NB4 (cell line): ENCODE measurements around the gene FOXI1.
"Not testable (repeated sequence)": the region's sequence is repeated elsewhere in the genome, so short reads cannot be mapped to it uniquely, and the experiment has no call there.

ENCODE experiments used
- DNase-seq: peaks from one replicate; pipeline ENCODE4 v3.0.0; 2010; ENCODE audit warnings: low read depth
- H3K4me3 ChIP-seq: one replicate; pipeline ENCODE4 v1.5.1; 2011; ENCODE audit warnings: mild to moderate bottlenecking, low read depth, low read length, moderate library complexity
- MYC ChIP-seq: IDR thresholded peaks from 2 replicates; pipeline ENCODE4 v1.6.1; 2011; ENCODE audit warnings: low read depth, low read length
- POLR2A ChIP-seq: IDR thresholded peaks from 2 replicates; pipeline ENCODE4 v1.6.1; 2011; ENCODE audit warnings: mild to moderate bottlenecking; ENCODE audit not compliant: insufficient read length; ENCODE audit errors: extremely low read depth
- TF ChIP-seq, protein P1 (sequence below): IDR thresholded peaks from one replicate; pipeline ENCODE4 v1.5.1; 2012; ENCODE audit warnings: low read depth, low read length
- TF ChIP-seq, protein P2 (sequence below): IDR thresholded peaks from 2 replicates; pipeline ENCODE4 v1.6.1; 2011; ENCODE audit warnings: low read depth, low read length

Gene FOXI1

DNA sequence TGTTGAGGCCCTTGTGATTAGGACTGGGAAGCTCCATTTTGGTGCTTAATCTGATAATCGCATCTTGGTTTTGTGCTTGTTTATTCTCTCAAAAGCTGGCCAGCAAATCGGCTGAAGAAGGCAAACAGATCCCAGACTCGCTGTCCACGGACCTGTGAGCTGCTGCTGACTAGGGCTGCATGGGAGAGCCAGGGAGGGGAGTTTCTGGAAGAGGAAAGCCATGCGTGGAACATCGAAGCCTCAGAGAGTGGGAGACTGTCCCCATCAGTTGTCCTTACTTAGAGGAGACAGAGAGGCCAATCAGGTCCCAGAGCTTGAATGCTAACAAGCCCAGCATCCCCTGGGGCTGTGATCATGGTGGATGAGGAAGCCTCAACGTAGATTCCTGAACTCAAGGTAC lies 23.0 kb upstream of the FOXI1 start:
- TF ChIP-seq, protein P1, sequence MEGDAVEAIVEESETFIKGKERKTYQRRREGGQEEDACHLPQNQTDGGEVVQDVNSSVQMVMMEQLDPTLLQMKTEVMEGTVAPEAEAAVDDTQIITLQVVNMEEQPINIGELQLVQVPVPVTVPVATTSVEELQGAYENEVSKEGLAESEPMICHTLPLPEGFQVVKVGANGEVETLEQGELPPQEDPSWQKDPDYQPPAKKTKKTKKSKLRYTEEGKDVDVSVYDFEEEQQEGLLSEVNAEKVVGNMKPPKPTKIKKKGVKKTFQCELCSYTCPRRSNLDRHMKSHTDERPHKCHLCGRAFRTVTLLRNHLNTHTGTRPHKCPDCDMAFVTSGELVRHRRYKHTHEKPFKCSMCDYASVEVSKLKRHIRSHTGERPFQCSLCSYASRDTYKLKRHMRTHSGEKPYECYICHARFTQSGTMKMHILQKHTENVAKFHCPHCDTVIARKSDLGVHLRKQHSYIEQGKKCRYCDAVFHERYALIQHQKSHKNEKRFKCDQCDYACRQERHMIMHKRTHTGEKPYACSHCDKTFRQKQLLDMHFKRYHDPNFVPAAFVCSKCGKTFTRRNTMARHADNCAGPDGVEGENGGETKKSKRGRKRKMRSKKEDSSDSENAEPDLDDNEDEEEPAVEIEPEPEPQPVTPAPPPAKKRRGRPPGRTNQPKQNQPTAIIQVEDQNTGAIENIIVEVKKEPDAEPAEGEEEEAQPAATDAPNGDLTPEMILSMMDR = no peak
- no peak for TF ChIP-seq MYC
- no peak for TF ChIP-seq POLR2A
- DNase-seq = no peak
- no peak overlapping the region for H3K4me3 ChIP-seq

DNA sequence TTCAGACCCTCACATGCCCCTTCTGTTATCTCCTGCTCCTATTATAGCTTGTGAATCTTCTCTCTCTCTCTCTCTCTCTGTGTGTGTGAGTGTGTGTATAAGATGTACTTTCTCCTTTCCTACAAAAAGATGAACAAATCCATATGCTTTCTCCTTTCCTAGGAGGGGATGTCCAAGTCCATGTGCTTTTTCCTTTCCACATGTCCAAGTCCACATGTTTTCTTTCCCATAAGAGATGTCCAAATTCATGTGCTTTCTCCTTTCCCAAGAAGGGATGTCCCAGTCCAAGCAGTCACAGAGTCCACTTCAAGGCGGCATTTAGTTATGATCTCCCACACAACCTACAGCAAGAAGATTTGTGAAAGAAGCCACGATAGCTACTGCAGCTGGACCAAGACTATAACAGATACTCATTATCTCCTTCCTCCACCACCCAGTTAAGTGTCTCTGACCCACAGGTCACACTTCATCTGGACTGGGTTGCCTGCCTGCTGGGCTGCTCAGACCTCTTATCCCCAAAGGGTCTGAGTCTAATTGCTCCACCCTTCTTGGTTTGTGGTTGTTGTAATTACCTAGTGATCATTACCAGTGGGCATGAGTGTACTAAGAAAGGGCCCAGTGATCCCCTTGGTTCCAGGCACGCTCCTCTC lies 18.4 kb upstream of the FOXI1 start:
- TF ChIP-seq, protein P2, sequence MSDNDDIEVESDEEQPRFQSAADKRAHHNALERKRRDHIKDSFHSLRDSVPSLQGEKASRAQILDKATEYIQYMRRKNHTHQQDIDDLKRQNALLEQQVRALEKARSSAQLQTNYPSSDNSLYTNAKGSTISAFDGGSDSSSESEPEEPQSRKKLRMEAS = 0 out of 2 replicates have a peak, but pooled peaks have one; percentile 26
- TF ChIP-seq, protein P1 = no peak
- TF ChIP-seq POLR2A = no peak
- no peak overlapping the region for H3K4me3 ChIP-seq
- DNase-seq = no peak

DNA sequence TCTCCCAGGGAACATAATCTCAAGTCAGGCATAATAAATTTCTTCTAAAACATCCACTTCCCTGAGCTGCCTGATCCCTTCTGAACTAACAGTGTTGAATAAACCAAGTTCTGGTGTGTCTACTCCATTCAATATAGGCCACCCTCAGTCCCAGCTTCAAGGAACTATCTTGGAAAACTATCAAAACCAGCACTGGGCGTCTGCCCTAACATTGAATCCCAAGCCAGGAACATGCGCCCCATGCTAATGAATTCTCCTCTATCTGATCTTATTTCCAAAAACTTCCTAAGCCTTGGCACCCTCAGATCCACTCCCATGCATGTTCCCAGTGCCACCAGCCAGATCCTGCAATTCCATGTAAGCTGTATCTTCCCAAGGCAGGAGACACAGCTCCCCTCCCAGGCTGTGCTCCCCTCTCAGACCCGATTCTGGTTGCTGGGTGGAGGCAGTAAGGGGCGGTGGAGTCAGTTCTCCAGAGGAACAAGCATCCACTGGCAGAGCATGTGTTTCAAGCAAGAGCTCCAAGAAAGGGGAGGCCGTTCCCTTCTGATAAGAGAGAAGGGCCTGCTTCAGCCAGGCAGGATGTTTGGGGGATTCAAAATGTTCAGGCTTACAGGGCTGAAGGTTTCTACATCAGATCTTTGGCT lies 13.1 kb upstream of the FOXI1 start:
- no peak overlapping the region for H3K4me3 ChIP-seq
- DNase-seq = no peak
- TF ChIP-seq POLR2A (no peak), MYC (no peak)
- TF ChIP-seq, protein P2 = no peak
- TF ChIP-seq, protein P1 = no peak

DNA sequence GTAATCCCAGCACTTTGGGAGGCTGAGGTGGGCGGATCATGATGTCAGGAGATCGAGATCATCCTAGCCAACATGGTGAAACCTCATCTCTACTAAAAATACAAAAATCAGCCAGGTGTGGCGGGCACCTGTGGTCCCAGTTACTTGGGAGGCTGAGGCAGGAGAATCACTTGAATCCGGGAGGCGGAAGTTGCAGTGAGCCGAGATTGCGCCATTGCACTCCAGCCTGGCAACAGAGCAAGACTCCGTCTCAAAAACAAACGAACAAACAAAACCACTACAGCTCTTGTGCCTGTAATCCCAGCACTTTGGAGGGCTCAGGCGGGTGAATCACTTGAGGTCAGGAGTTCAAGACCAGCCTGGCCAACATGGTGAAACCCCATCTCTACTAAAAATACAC lies 11.4 kb upstream of the FOXI1 start:
- not testable (repeated sequence) for DNase-seq, H3K4me3 ChIP-seq

- TF ChIP-seq POLR2A (no peak), MYC (no peak)
- TF ChIP-seq, protein P1 = no peak
- TF ChIP-seq, protein P2 = no peak
- DNase-seq = peak; percentile 12
These were observed 10.1 kb upstream of the FOXI1 start for GRCh38 chr5:170095646-170096045.

GRCh38 chr5:170097934-170098333 lies 7.8 kb upstream of the FOXI1 start:
- no peak overlapping the region for H3K4me3 ChIP-seq
- no peak for DNase-seq
- TF ChIP-seq, protein P2 = no peak
- no peak for TF ChIP-seq POLR2A
- TF ChIP-seq, protein P1 = no peak
- TF ChIP-seq MYC = no peak

More at GRCh38 chr5:170095646-170096045, 10.1 kb upstream of the FOXI1 start:
- no peak overlapping the region for H3K4me3 ChIP-seq
